ENCODE results near the gene IGF2.

DNA sequence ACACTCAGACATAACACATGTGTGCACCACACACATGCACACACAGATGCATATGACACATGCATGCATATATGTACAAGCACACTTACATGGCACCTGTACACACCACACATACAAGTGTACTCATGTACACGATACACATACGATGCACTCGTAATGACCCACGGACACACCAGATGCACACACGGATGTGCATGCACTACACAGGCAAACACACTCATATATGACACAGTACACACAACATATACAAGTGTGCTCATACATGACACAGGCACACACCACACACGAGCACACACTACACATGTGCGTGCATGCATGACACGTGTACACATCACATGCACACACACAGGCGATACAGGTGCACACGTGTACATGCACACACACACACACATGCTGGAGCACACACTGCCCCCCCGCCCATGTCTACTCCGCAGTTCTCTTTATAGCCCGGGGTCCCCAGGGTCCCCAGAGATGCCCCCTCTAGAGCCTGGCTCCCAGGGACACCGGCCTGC is 37.3 kb upstream of the IGF2 start:
- TF ChIP-seq, protein P1, sequence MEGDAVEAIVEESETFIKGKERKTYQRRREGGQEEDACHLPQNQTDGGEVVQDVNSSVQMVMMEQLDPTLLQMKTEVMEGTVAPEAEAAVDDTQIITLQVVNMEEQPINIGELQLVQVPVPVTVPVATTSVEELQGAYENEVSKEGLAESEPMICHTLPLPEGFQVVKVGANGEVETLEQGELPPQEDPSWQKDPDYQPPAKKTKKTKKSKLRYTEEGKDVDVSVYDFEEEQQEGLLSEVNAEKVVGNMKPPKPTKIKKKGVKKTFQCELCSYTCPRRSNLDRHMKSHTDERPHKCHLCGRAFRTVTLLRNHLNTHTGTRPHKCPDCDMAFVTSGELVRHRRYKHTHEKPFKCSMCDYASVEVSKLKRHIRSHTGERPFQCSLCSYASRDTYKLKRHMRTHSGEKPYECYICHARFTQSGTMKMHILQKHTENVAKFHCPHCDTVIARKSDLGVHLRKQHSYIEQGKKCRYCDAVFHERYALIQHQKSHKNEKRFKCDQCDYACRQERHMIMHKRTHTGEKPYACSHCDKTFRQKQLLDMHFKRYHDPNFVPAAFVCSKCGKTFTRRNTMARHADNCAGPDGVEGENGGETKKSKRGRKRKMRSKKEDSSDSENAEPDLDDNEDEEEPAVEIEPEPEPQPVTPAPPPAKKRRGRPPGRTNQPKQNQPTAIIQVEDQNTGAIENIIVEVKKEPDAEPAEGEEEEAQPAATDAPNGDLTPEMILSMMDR (tag by site-specific recombination; IDR thresholded peaks at IDR 0.05): no peak
- TF ChIP-seq ZNF423 (tag by site-specific recombination; IDR thresholded peaks at IDR 0.05): no peak
- no peak for TF ChIP-seq ZNF266 (tag by site-specific recombination; IDR thresholded peaks at IDR 0.05; ENCODE audit: low read depth)
- no peak for TF ChIP-seq ZNF785 (tag by site-specific recombination; IDR thresholded peaks at IDR 0.05)
- TF ChIP-seq ZBTB21 (tag by site-specific recombination; IDR thresholded peaks at IDR 0.05): no peak
- TF ChIP-seq ZNF843 (tag by site-specific recombination; IDR thresholded peaks at IDR 0.05): no peak
- no peak for TF ChIP-seq ZNF350 (tag by site-specific recombination; IDR thresholded peaks at IDR 0.05)
- TF ChIP-seq ZNF24 (tag by site-specific recombination; IDR thresholded peaks at IDR 0.05): no peak
- no peak for TF ChIP-seq ZBTB1 (tag by site-specific recombination; IDR thresholded peaks at IDR 0.05)
- no peak for TF ChIP-seq ZNF274 (IDR thresholded peaks at IDR 0.05; ENCODE audit: low read length)
- TF ChIP-seq ZNF274 (tag by site-specific recombination; IDR thresholded peaks at IDR 0.05; ENCODE audit: borderline replicate concordance): no peak

Data from HEK293 (cell line).